ENCODE data around the gene EEF1AKMT4. TPM values are rescaled to one million over a fixed set of nuclear protein-coding genes. Genes with fewer than 3 reads are reported as not detected.

EEF1AKMT4 gene
- total and polyA plus RNA-seq, 8 donors: 1.8 to 5.3 (median 2.9) TPM

DNA sequence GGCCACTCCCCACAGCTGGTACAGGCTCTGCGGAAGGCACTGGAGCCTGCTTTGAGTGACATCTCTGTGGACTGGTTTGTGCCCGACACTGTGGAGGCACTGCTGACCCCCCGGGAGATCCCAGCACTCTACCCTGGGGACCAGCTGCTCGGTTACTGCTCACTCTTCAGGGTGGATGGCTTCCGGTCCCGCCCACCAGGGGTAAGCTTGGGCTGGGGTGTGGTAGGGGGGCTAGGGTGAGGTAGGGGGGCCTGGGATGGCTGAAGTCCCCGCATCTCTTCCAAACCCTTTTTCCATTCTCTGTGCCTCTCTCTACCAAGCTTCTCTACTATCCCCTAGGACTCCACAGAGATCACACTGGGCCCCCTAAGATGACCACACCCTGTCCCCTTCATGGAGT, 12.3 kb upstream of the EEF1AKMT4 start:
- no peak for DNase-seq
- Histone ChIP-seq H3K36me3 (no peaks in the 10 kb centered on the region), H3K9me3 (no peaks in the 10 kb centered on the region), H3K4me1 (peaks cover 0 to 8% (median 0%) of the 10 kb centered on the region in 3 donors), H3K27me3 (no peaks in the 10 kb centered on the region), H3K4me3 (no peak overlapping the region), H3K27ac (no peak overlapping the region)
- FAIRE-seq: no peak
- 80 to 85% methylated on average over 7 of the region's 7 CpGs for WGBS, 2 donors
- no peak for ATAC-seq
- TF ChIP-seq CTCF (IDR thresholded peaks at IDR 0.05): no peak
- intact Hi-C loops (cut with DNase I): loop anchor here in 1 of 3 donors (10.0 kb wide), 2 partner anchors 92 to 342 kb away; no protein-coding TSS in a partner anchor

DNA sequence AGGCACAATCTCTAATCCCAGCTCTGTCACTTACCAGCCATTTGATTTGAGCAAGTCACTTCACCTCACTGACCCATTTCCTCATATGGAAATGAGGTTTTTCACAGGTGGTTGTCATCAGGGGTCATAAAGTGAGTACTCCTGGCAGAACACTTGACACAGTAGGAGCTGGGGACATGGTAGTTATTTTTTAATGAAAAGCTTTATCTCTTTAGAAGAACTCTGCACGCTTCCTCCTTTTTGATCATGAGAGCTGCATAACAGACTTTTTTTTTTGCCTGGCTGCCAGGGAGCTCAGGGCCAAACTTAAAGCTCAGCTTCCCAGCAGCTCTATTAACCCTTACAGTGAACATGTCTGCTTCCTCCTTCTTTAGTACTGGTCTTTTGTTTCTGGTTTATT, 11.7 kb upstream of the EEF1AKMT4 start:
- Histone ChIP-seq H3K27me3 (no peaks in the 10 kb centered on the region), H3K36me3 (peaks cover 0 to 5% (median 0%) of the 10 kb centered on the region in 3 donors), H3K9me3 (no peaks in the 10 kb centered on the region), H3K27ac (no peak overlapping the region), H3K4me1 (peaks cover 0 to 8% (median 0%) of the 10 kb centered on the region in 3 donors), H3K4me3 (no peak overlapping the region)
- ATAC-seq (no peak), DNase-seq (no peak), FAIRE-seq (no peak)
- 39 to 55% methylated on average over 1 of the region's 1 CpG for WGBS, 2 donors
- intact Hi-C loops (cut with DNase I): loop anchor here in 1 of 3 donors (10.0 kb wide), 2 partner anchors 93 to 343 kb away; no protein-coding TSS in a partner anchor
- TF ChIP-seq CTCF (IDR thresholded peaks at IDR 0.05): no peak

DNA sequence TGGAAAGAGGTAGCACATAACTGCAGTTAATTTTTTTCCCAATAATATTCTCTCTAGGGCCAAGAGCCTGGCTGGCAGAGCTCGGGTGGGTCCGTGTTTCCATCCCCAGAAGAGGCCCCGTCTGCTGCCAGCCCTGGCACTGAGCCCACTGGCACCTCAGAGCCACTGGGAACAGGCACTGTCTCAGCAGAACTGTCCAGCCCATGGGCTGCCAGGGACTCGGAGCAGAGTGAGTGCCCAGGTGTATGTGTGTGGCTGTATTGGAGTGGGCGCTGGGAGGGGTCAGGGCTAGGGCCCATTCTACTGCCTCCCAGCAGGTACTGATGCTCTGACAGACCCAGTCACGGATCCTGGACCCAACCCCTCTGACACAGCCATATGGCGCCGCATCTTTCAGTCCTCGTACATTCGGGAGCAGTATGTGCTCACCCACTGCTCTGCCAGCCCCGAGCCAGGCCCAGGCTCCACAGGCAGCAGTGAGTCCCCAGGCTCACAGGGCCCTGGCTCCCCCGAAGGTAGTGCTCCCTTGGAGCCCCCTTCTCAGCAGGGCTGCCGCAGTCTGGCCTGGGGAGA, 11.1 kb upstream of the EEF1AKMT4 start:
- ATAC-seq: no peak
- WGBS, 2 donors: 67 to 73% methylated on average over 13 of the region's 13 CpGs
- no peak for TF ChIP-seq CTCF (IDR thresholded peaks at IDR 0.05)
- Histone ChIP-seq H3K27me3 (no peaks in the 10 kb centered on the region), H3K4me1 (peaks cover 0 to 8% (median 0%) of the 10 kb centered on the region in 3 donors), H3K27ac (no peak overlapping the region), H3K36me3 (peaks cover 0 to 10% (median 5%) of the 10 kb centered on the region in 3 donors), H3K9me3 (no peaks in the 10 kb centered on the region), H3K4me3 (no peak overlapping the region)
- no peak for FAIRE-seq
- intact Hi-C loops (cut with DNase I): loop anchor here in 1 of 3 donors (10.0 kb wide), 2 partner anchors 94 to 344 kb away; no protein-coding TSS in a partner anchor
- no peak for DNase-seq

DNA sequence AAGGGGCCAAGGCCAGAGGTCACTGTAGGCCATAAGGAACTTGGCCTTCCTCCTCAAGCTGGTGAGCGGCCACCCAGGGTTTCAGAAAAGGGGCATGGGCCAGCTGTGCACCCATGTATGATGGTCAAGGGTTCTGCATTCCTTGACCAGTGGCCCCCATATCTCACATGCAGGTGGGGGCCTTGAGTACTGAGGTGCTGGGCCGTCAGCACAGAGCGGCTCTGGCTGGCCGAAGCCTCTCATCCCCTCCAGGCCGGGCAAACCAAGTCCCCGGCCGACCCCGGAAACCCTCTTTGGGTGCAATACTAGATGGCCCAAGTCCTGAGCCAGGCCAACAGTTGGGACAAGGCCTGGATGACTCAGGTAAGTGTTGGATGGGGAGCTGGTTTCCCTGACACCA, 10.3 kb upstream of the EEF1AKMT4 start:
- ATAC-seq: no peak
- Histone ChIP-seq H3K27me3 (no peaks in the 10 kb centered on the region), H3K27ac (no peak overlapping the region), H3K36me3 (peaks cover 0 to 13% (median 12%) of the 10 kb centered on the region in 3 donors), H3K9me3 (no peaks in the 10 kb centered on the region), H3K4me1 (peaks cover 0 to 8% (median 0%) of the 10 kb centered on the region in 3 donors), H3K4me3 (no peak overlapping the region)
- intact Hi-C loops (cut with DNase I): loop anchor here in 1 of 3 donors (10.0 kb wide), 2 partner anchors 94 to 344 kb away; no protein-coding TSS in a partner anchor
- DNase-seq: no peak
- WGBS, 2 donors: 90% methylated on average over 8 of the region's 8 CpGs
- FAIRE-seq: no peak
- TF ChIP-seq CTCF (IDR thresholded peaks at IDR 0.05): no peak

DNA sequence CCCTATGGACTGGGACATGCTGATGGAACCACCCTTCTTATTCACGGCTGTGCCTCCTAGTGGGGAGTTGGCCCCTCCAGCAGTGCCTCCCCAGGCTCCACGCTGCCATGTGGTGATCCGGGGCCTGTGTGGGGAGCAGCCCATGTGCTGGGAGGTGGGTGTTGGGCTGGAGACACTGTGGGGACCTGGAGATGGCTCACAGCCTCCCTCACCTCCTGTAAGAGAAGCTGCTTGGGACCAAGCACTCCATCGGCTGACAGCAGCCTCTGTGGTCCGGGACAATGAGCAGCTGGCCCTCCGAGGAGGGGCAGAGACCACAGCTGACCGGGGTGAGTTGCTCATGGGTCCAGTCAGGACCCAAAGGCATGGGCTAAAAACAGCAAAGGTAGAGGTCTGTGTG, 9.8 kb upstream of the EEF1AKMT4 start:
- H3K27ac ChIP-seq: no peak overlapping the region
- no peak overlapping the region for H3K4me3 ChIP-seq
- FAIRE-seq (no peak), ATAC-seq (no peak), DNase-seq (no peak)
- 81% methylated on average over 7 of the region's 7 CpGs for WGBS, 2 donors
- H3K4me1 ChIP-seq: peaks cover 0 to 8% (median 0%) of the 10 kb centered on the region in 3 donors
- intact Hi-C loops (cut with DNase I): loop anchor here in 2 of 3 donors (10.0 kb wide), 3 partner anchors 45 to 345 kb away; no protein-coding TSS in a partner anchor
- no peak for TF ChIP-seq CTCF (IDR thresholded peaks at IDR 0.05)
- H3K9me3 ChIP-seq: no peaks in the 10 kb centered on the region
- no peaks in the 10 kb centered on the region for H3K27me3 ChIP-seq
- H3K36me3 ChIP-seq: peaks cover 0 to 15% (median 12%) of the 10 kb centered on the region in 3 donors
